ENCODE data around the gene KIF18B.

Gene KIF18B

GRCh38 chr17:44935116-44935515 is 12.5 kb downstream of the KIF18B start:
- no peak for DNase-seq (ENCODE audit: low read depth)

GRCh38 chr17:44934745-44935105 is 12.8 kb downstream of the KIF18B start:
- no peak for DNase-seq (ENCODE audit: low read depth)

- DNase-seq (ENCODE audit: low read depth), result no peak
Measured at GRCh38 chr17:44933824-44934744, 13.5 kb downstream of the KIF18B start.

GRCh38 chr17:44932787-44933097 is 14.8 kb downstream of the KIF18B start:
- DNase-seq (ENCODE audit: low read depth), result no peak

- no peak for DNase-seq (ENCODE audit: low read depth)
Measured at GRCh38 chr17:44932096-44932786, 15.3 kb downstream of the KIF18B start.

GRCh38 chr17:44931376-44931775 is 16.2 kb downstream of the KIF18B start:
- no peak for DNase-seq (ENCODE audit: low read depth)

GRCh38 chr17:44930667-44931066 is 16.9 kb downstream of the KIF18B start:
- no peak for DNase-seq (ENCODE audit: low read depth)

- DNase-seq (ENCODE audit: low read depth), result no peak
Measured at GRCh38 chr17:44928950-44929720, 18.4 kb downstream of the KIF18B start.

GRCh38 chr17:44928136-44928535 is 19.4 kb downstream of the KIF18B start:
- DNase-seq (ENCODE audit: low read depth), result no peak

- DNase-seq (ENCODE audit: low read depth), result no peak
Measured at GRCh38 chr17:44927696-44928095, 19.9 kb downstream of the KIF18B start.

GRCh38 chr17:44926821-44927525 is 20.6 kb downstream of the KIF18B start:
- no peak for DNase-seq (ENCODE audit: low read depth)

- no peak for DNase-seq (ENCODE audit: low read depth)
Measured at GRCh38 chr17:44925731-44926697, 21.6 kb downstream of the KIF18B start.

- no peak for DNase-seq (ENCODE audit: low read depth)
Measured at GRCh38 chr17:44924107-44924544, 23.4 kb downstream of the KIF18B start.

- DNase-seq (ENCODE audit: low read depth), result no peak
Measured at GRCh38 chr17:44922746-44923470, 24.7 kb downstream of the KIF18B start.

GRCh38 chr17:44922136-44922535 is 25.4 kb downstream of the KIF18B start:
- no peak for DNase-seq (ENCODE audit: low read depth)

- DNase-seq (ENCODE audit: low read depth), result no peak
Measured at GRCh38 chr17:44921122-44921882, 26.3 kb downstream of the KIF18B start.

GRCh38 chr17:44920565-44920940 is 27.0 kb downstream of the KIF18B start:
- no peak for DNase-seq (ENCODE audit: low read depth)

- peak; percentile 26 for DNase-seq (ENCODE audit: low read depth)
Measured at GRCh38 chr17:44919885-44920564, 27.5 kb downstream of the KIF18B start.

- no peak for DNase-seq (ENCODE audit: low read depth)
Measured at GRCh38 chr17:44919411-44919810, 28.2 kb downstream of the KIF18B start.

Measured in activated T-helper 9 cell treated with anti-CD3 and anti-CD28 coated beads, Interleukin-2, amount 50 U/mL, for 16 hours (primary cell).